ENCODE data around the gene FH.
A peak's percentile ranks its signal among the peaks of the same experiment; 100 is the strongest.

The FH gene

DNA sequence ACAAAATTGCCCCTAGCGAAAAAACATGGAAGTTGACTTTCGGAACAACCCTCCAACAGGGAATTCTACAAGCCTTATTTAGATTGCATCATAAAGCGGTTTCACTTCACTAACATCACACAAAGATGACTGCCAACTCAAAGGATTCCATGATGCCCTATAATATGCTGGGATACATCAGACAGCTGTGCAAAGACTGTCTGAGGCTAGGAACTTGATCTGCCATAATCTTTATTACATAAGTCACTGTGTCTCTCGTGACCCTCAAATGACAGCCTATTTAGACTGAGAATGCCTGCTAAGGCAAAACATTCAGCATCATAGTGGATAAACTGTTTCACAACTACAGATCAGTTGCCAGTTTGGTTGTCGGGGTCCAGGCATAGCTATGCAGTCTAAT is 23.8 kb downstream of the FH start:
- H3K9me3 Mint-ChIP-seq, result no peaks in the 10 kb centered on the region
- CTCF ChIA-PET, result interaction anchor here (1.0 kb wide), 1 partner anchor 17 kb away, joined by 3 read pairs; no protein-coding TSS in a partner anchor
- DNase-seq, result no peak
- no peak overlapping the region for H3K4me3 Mint-ChIP-seq
- no peak overlapping the region for H3K27ac Mint-ChIP-seq
- H3K36me3 Mint-ChIP-seq, result peaks cover 38% of the 10 kb centered on the region
- no peaks in the 10 kb centered on the region for H3K4me1 Mint-ChIP-seq
- H3K27me3 Mint-ChIP-seq, result no peaks in the 10 kb centered on the region

DNA sequence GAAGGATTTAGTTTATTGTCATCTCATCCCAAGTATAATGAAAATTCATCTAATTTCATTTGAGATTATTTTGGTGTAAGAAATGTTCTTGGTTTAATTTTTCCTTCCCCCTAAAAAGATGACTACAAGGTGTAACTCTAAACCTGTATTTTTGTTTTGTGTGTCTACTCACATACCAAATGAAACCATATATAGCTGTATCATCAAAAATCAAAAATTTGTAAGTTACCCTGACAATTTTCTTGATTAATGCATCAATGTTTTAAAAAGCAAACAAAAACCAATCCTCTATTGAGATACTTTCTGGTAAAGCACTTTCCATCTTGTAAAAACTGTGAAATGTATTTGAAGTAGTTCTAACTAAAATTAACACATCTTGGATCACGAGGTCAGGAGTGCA is 30.8 kb downstream of the FH start:
- H3K4me1 Mint-ChIP-seq, result no peaks in the 10 kb centered on the region
- no peaks in the 10 kb centered on the region for H3K9me3 Mint-ChIP-seq
- no peaks in the 10 kb centered on the region for H3K27me3 Mint-ChIP-seq
- CTCF ChIA-PET, result no interaction called here
- peaks cover 3% of the 10 kb centered on the region for H3K36me3 Mint-ChIP-seq
- H3K27ac Mint-ChIP-seq, result no peak overlapping the region
- H3K4me3 Mint-ChIP-seq, result no peak overlapping the region
- DNase-seq, result no peak

- Mint-ChIP-seq H3K9me3 (no peaks in the 10 kb centered on the region), H3K4me3 (no peak overlapping the region), H3K27me3 (no peaks in the 10 kb centered on the region), H3K4me1 (no peaks in the 10 kb centered on the region), H3K36me3 (no peaks in the 10 kb centered on the region), H3K27ac (no peak overlapping the region)
- DNase-seq, result no peak
- CTCF ChIA-PET, result interaction anchor here (0.7 to 2.0 kb wide), 3 partner anchors 13 to 598 kb away, joined by 3 to 6 read pairs (median 6); no protein-coding TSS in a partner anchor
Observed at GRCh38 chr1:241485554-241485992, 34.0 kb downstream of the FH start.

GRCh38 chr1:241485145-241485544 is 34.4 kb downstream of the FH start:
- Mint-ChIP-seq H3K27me3 (no peaks in the 10 kb centered on the region), H3K9me3 (no peaks in the 10 kb centered on the region), H3K36me3 (no peaks in the 10 kb centered on the region), H3K4me3 (no peak overlapping the region), H3K4me1 (no peaks in the 10 kb centered on the region), H3K27ac (no peak overlapping the region)
- no peak for DNase-seq
- CTCF ChIA-PET, result interaction anchor here (0.7 to 2.0 kb wide), 3 partner anchors 14 to 597 kb away, joined by 3 to 6 read pairs (median 6); no protein-coding TSS in a partner anchor

DNA sequence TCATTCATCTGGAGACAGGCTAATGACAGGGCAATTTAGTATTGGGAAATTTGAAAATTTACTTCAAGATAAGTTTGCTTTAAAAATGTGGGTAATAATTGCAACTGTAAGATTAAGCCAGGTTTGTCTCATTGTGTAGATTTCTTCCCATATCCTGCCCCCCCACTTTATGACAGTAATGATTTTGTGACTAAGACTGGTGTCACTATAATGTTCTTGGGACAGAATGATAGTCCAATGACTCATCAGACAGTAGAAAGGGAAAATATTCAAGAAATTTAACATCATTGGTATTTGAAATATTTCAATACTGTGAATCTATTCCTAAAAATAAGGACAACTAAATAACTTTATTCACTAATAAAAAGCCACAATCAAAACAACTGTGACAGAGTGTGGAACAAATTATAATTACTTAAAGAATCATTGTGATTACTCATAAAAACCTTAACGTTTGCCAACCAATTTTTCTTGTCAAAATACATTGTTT is 36.7 kb downstream of the FH start:
- Mint-ChIP-seq H3K4me3 (no peak overlapping the region), H3K27ac (peak overlapping the region; percentile 4), H3K36me3 (no peaks in the 10 kb centered on the region), H3K9me3 (no peaks in the 10 kb centered on the region), H3K4me1 (no peaks in the 10 kb centered on the region), H3K27me3 (no peaks in the 10 kb centered on the region)
- CTCF ChIA-PET, result no interaction called here
- no peak for DNase-seq

GRCh38 chr1:241479294-241479693 is 40.3 kb downstream of the FH start:
- CTCF ChIA-PET, result no interaction called here
- H3K4me1 Mint-ChIP-seq, result no peaks in the 10 kb centered on the region
- DNase-seq, result no peak
- H3K27me3 Mint-ChIP-seq, result no peaks in the 10 kb centered on the region
- H3K4me3 Mint-ChIP-seq, result no peak overlapping the region
- H3K36me3 Mint-ChIP-seq, result no peaks in the 10 kb centered on the region
- H3K9me3 Mint-ChIP-seq, result no peaks in the 10 kb centered on the region
- H3K27ac Mint-ChIP-seq, result no peak overlapping the region

DNA sequence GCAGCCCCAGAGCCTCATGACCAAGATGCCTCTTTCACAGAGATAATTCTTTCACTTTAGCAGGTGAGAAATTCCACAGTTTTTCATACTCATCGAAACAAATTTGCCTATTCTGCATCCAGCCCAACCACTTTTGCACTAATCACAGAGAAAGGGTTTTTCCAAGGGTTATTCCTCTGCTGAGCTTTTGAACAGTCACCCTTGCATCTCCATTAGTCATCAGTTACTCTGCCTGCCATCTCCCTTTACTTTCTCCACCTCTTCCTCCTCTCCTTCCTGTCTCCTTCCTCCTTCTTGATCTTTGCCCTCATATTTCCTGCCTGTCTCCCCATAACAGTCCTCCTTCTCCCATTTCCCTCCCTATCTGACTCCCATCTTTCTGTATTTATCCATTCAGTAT is 43.9 kb downstream of the FH start:
- no peaks in the 10 kb centered on the region for H3K27me3 Mint-ChIP-seq
- no peaks in the 10 kb centered on the region for H3K4me1 Mint-ChIP-seq
- H3K36me3 Mint-ChIP-seq, result no peaks in the 10 kb centered on the region
- DNase-seq, result no peak
- H3K27ac Mint-ChIP-seq, result no peak overlapping the region
- CTCF ChIA-PET, result no interaction called here
- H3K9me3 Mint-ChIP-seq, result no peaks in the 10 kb centered on the region
- no peak overlapping the region for H3K4me3 Mint-ChIP-seq

GRCh38 chr1:241473026-241473425 is 46.5 kb downstream of the FH start:
- DNase-seq, result no peak
- Mint-ChIP-seq H3K27ac (no peak overlapping the region), H3K4me3 (no peak overlapping the region), H3K36me3 (no peaks in the 10 kb centered on the region), H3K4me1 (no peaks in the 10 kb centered on the region), H3K27me3 (no peaks in the 10 kb centered on the region), H3K9me3 (no peaks in the 10 kb centered on the region)
- CTCF ChIA-PET, result no interaction called here

GRCh38 chr1:241470908-241471590 is 48.5 kb downstream of the FH start:
- DNase-seq, result no peak
- Mint-ChIP-seq H3K4me3 (no peak overlapping the region), H3K9me3 (no peaks in the 10 kb centered on the region), H3K27me3 (no peaks in the 10 kb centered on the region), H3K4me1 (no peaks in the 10 kb centered on the region), H3K27ac (no peak overlapping the region), H3K36me3 (no peaks in the 10 kb centered on the region)
- CTCF ChIA-PET, result interaction anchor here (1.4 kb wide), 1 partner anchor 11 kb away, joined by 3 read pairs; no protein-coding TSS in a partner anchor

DNA sequence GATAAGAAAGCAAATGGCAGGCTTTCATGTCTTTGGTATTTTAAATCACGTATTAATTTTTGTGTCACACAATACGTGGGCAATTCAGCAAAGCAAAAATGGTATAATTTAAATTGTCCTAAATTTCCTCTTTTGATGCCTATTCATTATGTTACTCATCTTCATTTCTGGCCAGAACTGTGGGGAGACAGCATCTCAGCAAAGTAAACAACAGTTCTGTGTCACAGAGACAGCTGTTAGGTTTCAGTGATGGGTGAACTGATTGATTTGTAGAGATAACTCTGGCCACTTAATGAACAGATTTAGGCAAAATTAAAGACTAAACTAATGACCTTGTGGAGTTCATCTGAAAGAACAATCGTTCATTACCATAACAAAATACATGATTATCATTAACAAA is 49.2 kb downstream of the FH start:
- H3K9me3 Mint-ChIP-seq, result no peaks in the 10 kb centered on the region
- no peaks in the 10 kb centered on the region for H3K36me3 Mint-ChIP-seq
- CTCF ChIA-PET, result interaction anchor here (1.4 kb wide), 1 partner anchor 10 kb away, joined by 3 read pairs; no protein-coding TSS in a partner anchor

GRCh38 chr1:241465673-241466072 is 53.9 kb downstream of the FH start:
- CTCF ChIA-PET, result no interaction called here
- Mint-ChIP-seq H3K4me3 (no peak overlapping the region), H3K36me3 (no peaks in the 10 kb centered on the region), H3K9me3 (no peaks in the 10 kb centered on the region), H3K4me1 (no peaks in the 10 kb centered on the region), H3K27me3 (peaks cover 5% of the 10 kb centered on the region), H3K27ac (no peak overlapping the region)
- no peak for DNase-seq

More for the DNA sequence above, 49.2 kb downstream of the FH start:
- DNase-seq, result no peak
- Mint-ChIP-seq H3K4me1 (no peaks in the 10 kb centered on the region), H3K4me3 (no peak overlapping the region), H3K27me3 (no peaks in the 10 kb centered on the region), H3K27ac (no peak overlapping the region)

DNA sequence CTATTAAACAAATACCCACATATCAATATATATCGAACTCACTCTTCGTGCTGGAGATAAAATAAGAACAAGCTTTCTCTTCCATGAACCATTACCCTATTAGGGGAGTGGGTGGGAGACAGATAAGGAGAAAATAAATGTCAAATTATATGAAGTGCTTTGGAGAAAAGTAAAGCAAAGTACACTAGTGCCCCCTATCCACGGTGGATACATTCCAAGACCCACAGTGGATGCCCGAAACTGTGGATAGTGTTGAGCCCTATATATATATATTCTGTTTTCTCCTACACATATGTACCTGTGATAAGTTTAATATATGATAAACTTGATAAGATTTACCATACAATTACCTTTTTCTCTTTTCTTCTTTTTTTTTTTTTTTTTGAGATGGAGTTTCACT is 54.6 kb downstream of the FH start:
- Mint-ChIP-seq H3K9me3 (no peaks in the 10 kb centered on the region), H3K36me3 (no peaks in the 10 kb centered on the region), H3K4me3 (no peak overlapping the region), H3K27ac (no peak overlapping the region), H3K4me1 (no peaks in the 10 kb centered on the region), H3K27me3 (peaks cover 5% of the 10 kb centered on the region)
- no peak for DNase-seq
- CTCF ChIA-PET, result no interaction called here

- Mint-ChIP-seq H3K27ac (no peak overlapping the region), H3K9me3 (no peaks in the 10 kb centered on the region), H3K4me3 (no peak overlapping the region), H3K27me3 (peaks cover 5% of the 10 kb centered on the region), H3K4me1 (no peaks in the 10 kb centered on the region), H3K36me3 (no peaks in the 10 kb centered on the region)
- CTCF ChIA-PET, result no interaction called here
- DNase-seq, result no peak
Observed at GRCh38 chr1:241462391-241462790, 57.2 kb downstream of the FH start.

GRCh38 chr1:241460098-241460873 is 59.3 kb downstream of the FH start:
- CTCF ChIA-PET, result interaction anchor here (0.9 kb wide), 1 partner anchor 10 kb away, joined by 3 read pairs; no protein-coding TSS in a partner anchor
- peaks cover 5% of the 10 kb centered on the region for H3K27me3 Mint-ChIP-seq
- no peak overlapping the region for H3K27ac Mint-ChIP-seq
- no peaks in the 10 kb centered on the region for H3K4me1 Mint-ChIP-seq
- no peaks in the 10 kb centered on the region for H3K9me3 Mint-ChIP-seq
- H3K36me3 Mint-ChIP-seq, result no peaks in the 10 kb centered on the region
- no peak for DNase-seq
- no peak overlapping the region for H3K4me3 Mint-ChIP-seq
